GM19025 (cell line): ENCODE data around the gene CCDC12.

Source experiments
- ATAC-seq: cut with Tn5 transposase; IDR thresholded peaks from one replicate; pipeline ENCODE4 v1.9.1; 2021; ENCODE audit warnings: mild to moderate bottlenecking, low read depth, moderate library complexity; ENCODE audit not compliant: unreplicated experiment

CCDC12 gene

GRCh38 chr3:46943237-46944187 lies 33.0 kb downstream of the CCDC12 start:
- peak; percentile 53 for ATAC-seq

- ATAC-seq, result no peak
Observed at GRCh38 chr3:46942481-46943236, 33.9 kb downstream of the CCDC12 start.

- no peak for ATAC-seq
Observed at GRCh38 chr3:46942076-46942475, 34.5 kb downstream of the CCDC12 start.

- ATAC-seq, result no peak
Observed at GRCh38 chr3:46939578-46940445, 36.7 kb downstream of the CCDC12 start.

GRCh38 chr3:46938118-46938517 lies 38.4 kb downstream of the CCDC12 start:
- ATAC-seq, result no peak

GRCh38 chr3:46936733-46937250 lies 39.8 kb downstream of the CCDC12 start:
- ATAC-seq, result no peak

- ATAC-seq, result no peak
Observed at GRCh38 chr3:46935989-46936558, 40.5 kb downstream of the CCDC12 start.

- no peak for ATAC-seq
Observed at GRCh38 chr3:46935168-46935858, 41.2 kb downstream of the CCDC12 start.

- ATAC-seq, result no peak
Observed at GRCh38 chr3:46934498-46935167, 41.9 kb downstream of the CCDC12 start.

GRCh38 chr3:46934072-46934471 lies 42.5 kb downstream of the CCDC12 start:
- ATAC-seq, result no peak

GRCh38 chr3:46933261-46933660 lies 43.3 kb downstream of the CCDC12 start:
- no peak for ATAC-seq

- ATAC-seq, result no peak
Observed at GRCh38 chr3:46932455-46933225, 43.9 kb downstream of the CCDC12 start.

- no peak for ATAC-seq
Observed at GRCh38 chr3:46931631-46932331, 44.8 kb downstream of the CCDC12 start.

GRCh38 chr3:46930945-46931403 lies 45.6 kb downstream of the CCDC12 start:
- ATAC-seq, result no peak

GRCh38 chr3:46930166-46930944 lies 46.2 kb downstream of the CCDC12 start:
- ATAC-seq, result no peak

GRCh38 chr3:46929324-46929723 lies 47.2 kb downstream of the CCDC12 start:
- ATAC-seq, result no peak

- no peak for ATAC-seq
Observed at GRCh38 chr3:46928282-46928681, 48.3 kb downstream of the CCDC12 start.
